Stimulated activated CD4-positive, alpha-beta T cell treated with anti-CD3 and anti-CD28 coated beads, Interleukin-2, amount 100 ng/mL, for 48 hours (primary cell): ENCODE measurements around the gene NPFF.

Experiments used
- DNase-seq, 2 donors: peaks; one replicate each; pipeline ENCODE4 v3.0.0-alpha.2; 2020

NPFF gene

DNA sequence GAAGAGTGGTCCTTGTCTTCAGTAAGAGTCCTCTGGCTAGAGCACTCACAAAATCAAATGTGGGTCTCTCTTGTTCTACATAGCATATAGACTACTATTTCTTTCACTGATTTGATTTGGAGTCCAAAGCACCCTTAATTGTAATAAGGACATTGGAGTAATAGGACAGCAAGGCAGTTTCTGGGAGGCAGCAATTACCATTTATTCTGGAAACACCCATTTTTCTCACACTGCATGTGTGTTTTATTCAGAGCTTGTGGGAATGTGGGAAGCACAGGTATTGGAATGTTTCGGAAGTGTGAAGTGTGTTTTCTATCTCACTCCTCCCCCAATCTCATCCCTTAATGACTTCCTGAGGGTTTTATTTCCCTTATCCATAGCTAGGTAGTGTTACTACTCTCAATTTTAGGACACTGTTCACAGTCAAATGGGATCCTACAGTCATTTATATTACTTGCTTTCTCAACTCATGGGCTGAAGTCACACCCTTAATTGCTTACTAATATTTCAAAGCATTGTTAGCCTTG lies 35.2 kb downstream of the NPFF start:
- DNase-seq: no peak

DNA sequence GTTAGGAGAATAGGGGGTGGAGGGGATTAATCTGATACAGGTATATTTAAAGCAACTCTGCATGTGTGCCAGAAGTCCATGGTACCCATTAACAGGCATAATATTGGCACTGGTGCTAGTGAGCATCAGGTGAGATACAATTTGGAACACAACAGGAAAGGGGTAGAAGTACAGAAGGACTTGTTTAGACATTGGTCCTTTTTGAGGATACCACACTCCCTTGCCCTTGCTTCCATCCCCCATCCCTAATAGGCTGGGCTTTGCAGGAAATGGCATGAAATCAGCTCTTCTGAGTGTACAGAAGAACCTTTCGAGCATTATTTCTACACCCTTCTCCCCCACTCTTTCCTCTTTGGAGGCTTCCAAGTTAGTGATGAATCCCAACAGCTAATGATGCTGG lies 39.0 kb downstream of the NPFF start:
- DNase-seq: no peak

GRCh38 chr12:53467880-53468279 lies 39.4 kb downstream of the NPFF start:
- no peak for DNase-seq

DNA sequence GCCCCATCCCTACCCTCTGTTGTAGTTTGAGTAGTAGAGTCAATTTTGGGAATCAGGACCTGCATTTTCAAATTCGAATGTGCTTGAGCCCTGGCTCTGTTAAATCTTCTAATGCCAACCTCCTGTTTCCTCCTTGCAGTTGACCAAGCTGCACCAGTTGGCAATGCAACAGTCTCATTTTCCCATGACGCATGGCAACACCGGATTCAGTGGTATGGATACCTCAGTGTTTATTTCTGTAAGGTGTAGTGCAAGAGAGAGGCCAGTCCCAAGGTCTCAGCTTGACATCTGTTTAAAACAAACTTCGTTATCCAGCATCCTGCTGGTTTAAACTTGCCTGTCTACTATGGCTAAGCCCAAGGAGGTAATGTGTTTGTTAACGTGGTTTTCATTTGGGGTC lies 40.2 kb downstream of the NPFF start:
- DNase-seq: no peak

DNA sequence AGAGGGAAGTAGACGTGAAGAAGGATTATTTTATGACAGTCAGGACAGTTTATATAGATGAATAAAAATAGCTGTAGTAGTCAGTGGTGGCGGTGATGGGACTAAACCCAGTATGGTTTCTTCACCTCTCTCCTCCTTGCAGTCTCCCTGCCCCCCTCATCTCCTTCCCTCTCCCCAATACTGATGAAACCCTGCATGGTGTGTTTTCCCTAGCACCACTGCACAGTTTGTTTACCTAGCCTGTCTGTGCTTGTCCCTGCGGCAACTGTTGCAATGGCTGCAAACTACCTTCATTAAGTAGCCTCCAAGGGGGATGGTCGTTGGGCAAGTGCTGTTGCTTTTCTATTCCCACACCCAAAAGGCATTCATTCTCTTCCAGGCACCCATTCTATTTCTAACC lies 40.6 kb downstream of the NPFF start:
- DNase-seq: no peak

- DNase-seq: no peak
Measured at GRCh38 chr12:53465679-53466078, 41.6 kb downstream of the NPFF start.

DNA sequence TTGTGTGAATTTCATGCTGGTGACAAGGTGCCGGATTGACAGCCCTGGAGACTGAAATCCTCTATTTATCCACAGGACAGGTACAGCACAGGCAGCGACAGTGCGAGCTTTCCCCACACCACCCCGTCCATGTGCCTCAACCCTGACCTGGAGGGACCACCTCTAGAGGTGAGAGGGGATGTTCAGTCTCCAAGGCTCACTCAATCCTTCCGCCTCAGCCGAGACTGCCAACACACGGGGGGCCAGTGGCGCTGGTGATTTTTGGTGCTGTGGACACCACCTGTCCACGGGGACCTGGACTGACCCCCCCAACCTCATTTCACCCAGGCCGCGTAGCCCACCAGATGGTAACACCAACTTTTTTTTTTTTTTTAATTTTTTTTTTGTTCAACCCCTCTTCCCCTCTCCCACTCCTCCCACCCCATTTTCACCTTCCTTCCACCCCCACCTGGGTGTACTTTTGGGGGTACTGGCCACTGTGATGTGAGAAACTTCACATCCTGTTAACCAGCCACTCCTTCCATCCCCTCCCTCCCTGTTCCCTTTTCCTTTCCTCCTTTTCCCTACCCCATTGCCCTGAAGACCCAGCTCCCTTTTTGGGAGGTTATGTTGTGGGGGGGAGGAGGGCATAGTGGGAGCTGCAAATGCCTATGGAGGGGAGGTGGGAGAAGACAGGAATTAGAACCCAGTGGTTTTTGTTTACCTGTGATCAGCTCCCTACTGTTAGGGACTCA lies 42.4 kb downstream of the NPFF start:
- no peak for DNase-seq

- no peak for DNase-seq
Measured at GRCh38 chr12:53463802-53464560, 43.3 kb downstream of the NPFF start.

DNA sequence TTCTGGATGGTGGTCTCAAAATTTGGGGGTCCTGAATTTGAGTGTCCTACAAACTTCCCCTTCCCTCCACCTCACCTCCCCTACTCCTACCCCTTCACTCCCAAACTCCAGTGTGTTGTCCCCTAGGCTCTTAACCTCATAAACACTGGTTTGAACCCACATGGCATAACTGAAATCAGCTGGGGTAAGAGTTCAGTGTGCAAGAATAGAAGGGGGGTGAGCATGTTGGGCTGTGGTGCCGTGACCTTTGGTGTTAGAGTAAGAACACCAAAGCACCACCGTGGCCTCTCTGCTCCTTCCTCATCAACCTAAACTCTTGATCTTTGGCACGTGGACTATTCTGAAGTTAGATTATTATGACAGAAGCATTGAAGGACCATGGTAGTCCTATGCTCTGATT lies 44.3 kb downstream of the NPFF start:
- DNase-seq: no peak

- no peak for DNase-seq
Measured at GRCh38 chr12:53461591-53461990, 45.7 kb downstream of the NPFF start.

DNA sequence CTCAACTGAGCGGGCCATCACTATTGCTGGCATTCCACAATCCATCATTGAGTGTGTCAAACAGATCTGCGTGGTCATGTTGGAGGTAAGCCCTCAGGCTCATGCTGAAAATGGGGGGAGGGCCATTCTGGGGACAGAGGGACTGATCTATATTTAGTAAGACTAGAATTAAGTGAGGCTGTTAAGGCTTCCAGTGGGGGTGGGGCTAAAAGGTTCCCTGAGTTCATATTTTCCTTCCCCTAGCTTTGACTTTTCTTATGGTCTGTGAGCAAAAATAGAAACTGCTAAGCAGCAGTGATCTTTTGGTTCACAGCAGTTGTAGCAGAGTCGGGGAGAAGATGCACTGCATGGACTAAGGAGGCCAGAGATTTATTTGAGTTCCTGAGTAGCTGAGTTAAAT lies 46.2 kb downstream of the NPFF start:
- DNase-seq: no peak

DNA sequence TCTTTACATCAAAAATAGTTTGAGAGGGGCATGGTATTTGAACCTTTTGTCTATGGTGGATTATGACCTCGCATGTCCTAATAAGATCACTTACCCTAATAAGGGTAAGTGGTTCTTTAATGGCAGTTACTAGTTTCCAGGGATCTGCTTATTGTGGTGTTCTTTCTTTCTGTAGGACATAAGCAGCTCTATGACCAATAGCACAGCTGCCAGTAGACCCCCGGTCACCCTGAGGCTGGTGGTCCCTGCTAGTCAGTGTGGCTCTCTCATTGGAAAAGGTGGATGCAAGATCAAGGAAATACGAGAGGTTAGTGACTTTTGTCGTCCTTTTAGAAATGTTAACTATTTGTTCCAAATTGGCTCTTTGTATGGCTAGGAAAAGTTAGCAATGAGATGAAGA lies 48.2 kb downstream of the NPFF start:
- DNase-seq: no peak
